Large intestine (tissue), 12 donors: ENCODE results near the gene DQX1. TPM values are rescaled to one million over a fixed set of nuclear protein-coding genes. Genes with fewer than 3 reads are reported as not detected.

Experiments
- DNase-seq, 2 donors: peaks; one replicate each; pipeline versions ENCODE4 v3.0.0 to v3.0.0-alpha.2; 2013
- H3K27ac ChIP-seq: one replicate; pipeline ENCODE4 v1.5.1; 2013; ENCODE audit warnings: low read length
- H3K27me3 ChIP-seq: 2 replicates; pipeline ENCODE4 v1.6.1; 2013; ENCODE audit warnings: low read length; ENCODE audit not compliant: control insufficient read depth, insufficient read depth
- H3K36me3 ChIP-seq: 2 replicates; pipeline ENCODE4 v1.6.1; 2013; ENCODE audit warnings: low read length; ENCODE audit not compliant: control insufficient read depth, insufficient read depth
- H3K4me1 ChIP-seq: one replicate; pipeline ENCODE4 v1.6.1; 2013; ENCODE audit warnings: low read length; ENCODE audit not compliant: control insufficient read depth, insufficient read depth
- H3K4me3 ChIP-seq: one replicate; pipeline ENCODE4 v1.5.1; 2013; ENCODE audit warnings: low read length
- H3K9me3 ChIP-seq: one replicate; pipeline ENCODE4 v1.6.1; 2013; ENCODE audit warnings: mild to moderate bottlenecking, low read depth, low read length, moderate library complexity; ENCODE audit not compliant: control insufficient read depth
- WGBS: methylation state at CpG from one replicate; pipeline ENCODE4 v1.1.5; 2013; ENCODE audit warnings: low lambda C conversion rate; ENCODE audit not compliant: insufficient coverage; 5-methylcytosine and 5-hydroxymethylcytosine counted together
- long read RNA-seq, 11 donors: transcript quantifications; one replicate each; lab custom pipeline, GENCODE V29; 2026
- polyA plus RNA-seq: library from polyadenylated mRNA; unstranded; fragments of 120-200 nt; gene quantifications from one replicate; pipeline ENCODE4 v1.2.1, GENCODE V29; 2013

The DQX1 gene
- polyA plus RNA-seq, result 12.9 TPM
- long read RNA-seq, donor 1, result 0 reads
- long read RNA-seq, donor 2, partial matches to known transcripts, result 0 of 2 reads
- long read RNA-seq, donor 2, other reads (novel, unspliced or antisense), result 0 of 2 reads
- long read RNA-seq, donor 3, result 0 reads
- long read RNA-seq, donor 4, result 0 reads
- long read RNA-seq, donor 5, partial matches to known transcripts, result 0 of 1 reads
- long read RNA-seq, donor 5, other reads (novel, unspliced or antisense), result 0 of 1 reads
- long read RNA-seq, donor 6, result 0 reads
- long read RNA-seq, donor 7, result 0 reads
- long read RNA-seq, donor 8, result 0 reads
- long read RNA-seq, donor 9, partial matches to known transcripts, result 0 of 1 reads
- long read RNA-seq, donor 9, other reads (novel, unspliced or antisense), result 0 of 1 reads
- long read RNA-seq, donor 10, partial matches to known transcripts, result 0 of 2 reads
- long read RNA-seq, donor 10, other reads (novel, unspliced or antisense), result 0 of 2 reads
- long read RNA-seq, donor 11, result 0 reads

GRCh38 chr2:74525717-74526648, at the start of gene DQX1:
DQX1 (minus strand) TSS chr2:74526231; CDS start chr2:74525729, 502 bp downstream.
- H3K27ac ChIP-seq, result peak within 1 kb of the TSS; percentile 20
- H3K27me3 ChIP-seq, result no peaks in the 10 kb centered on the region
- WGBS, result no CpG with 5 or more reads among the region's 11 CpGs
- peak within 1 kb of the TSS; percentile 8 for H3K4me3 ChIP-seq
- H3K4me1 ChIP-seq, result peaks cover 12% of the 10 kb centered on the region
- peaks cover 22% of the 10 kb centered on the region for H3K36me3 ChIP-seq
- peak; percentile 79 to 88 for DNase-seq
- H3K9me3 ChIP-seq, result no peaks in the 10 kb centered on the region

GRCh38 chr2:74575320-74575719, 49.3 kb upstream of the DQX1 start:
- Histone ChIP-seq H3K27me3 (peaks cover 3% of the 10 kb centered on the region), H3K9me3 (no peaks in the 10 kb centered on the region), H3K4me1 (no peaks in the 10 kb centered on the region), H3K27ac (no peak overlapping the region), H3K36me3 (no peaks in the 10 kb centered on the region), H3K4me3 (no peak overlapping the region)
- WGBS, result 80% methylated on average over 1 of the region's 4 CpGs
- DNase-seq, result no peak

GRCh38 chr2:74573747-74574562, 47.9 kb upstream of the DQX1 start:
- Histone ChIP-seq H3K4me1 (no peaks in the 10 kb centered on the region), H3K9me3 (no peaks in the 10 kb centered on the region), H3K27ac (no peak overlapping the region), H3K4me3 (no peak overlapping the region), H3K27me3 (peaks cover 3% of the 10 kb centered on the region), H3K36me3 (no peaks in the 10 kb centered on the region)
- 100% methylated on average over 2 of the region's 7 CpGs for WGBS
- no peak for DNase-seq

- Histone ChIP-seq H3K27me3 (peaks cover 12% of the 10 kb centered on the region), H3K36me3 (no peaks in the 10 kb centered on the region), H3K9me3 (no peaks in the 10 kb centered on the region), H3K4me1 (no peaks in the 10 kb centered on the region), H3K4me3 (no peak overlapping the region), H3K27ac (no peak overlapping the region)
- DNase-seq, result no peak
- no CpG with 5 or more reads among the region's 3 CpGs for WGBS
These were observed 46.3 kb upstream of the DQX1 start for GRCh38 chr2:74572178-74572925.

- H3K4me1 ChIP-seq, result no peaks in the 10 kb centered on the region
- DNase-seq, result no peak
- H3K9me3 ChIP-seq, result no peaks in the 10 kb centered on the region
- H3K27ac ChIP-seq, result no peak overlapping the region
- 100% methylated on average over 1 of the region's 1 CpG for WGBS
- peaks cover 14% of the 10 kb centered on the region for H3K27me3 ChIP-seq
- no peaks in the 10 kb centered on the region for H3K36me3 ChIP-seq
- H3K4me3 ChIP-seq, result no peak overlapping the region
These were observed 45.0 kb upstream of the DQX1 start for GRCh38 chr2:74571058-74571457.

GRCh38 chr2:74569686-74570085, 43.7 kb upstream of the DQX1 start:
- 40% methylated on average over 1 of the region's 1 CpG for WGBS
- DNase-seq, result no peak
- Histone ChIP-seq H3K36me3 (no peaks in the 10 kb centered on the region), H3K4me3 (no peak overlapping the region), H3K9me3 (no peaks in the 10 kb centered on the region), H3K4me1 (no peaks in the 10 kb centered on the region), H3K27ac (no peak overlapping the region), H3K27me3 (peaks cover 17% of the 10 kb centered on the region)

GRCh38 chr2:74567881-74568280, 41.9 kb upstream of the DQX1 start:
- no peak overlapping the region for H3K27ac ChIP-seq
- no peaks in the 10 kb centered on the region for H3K36me3 ChIP-seq
- DNase-seq, result no peak
- no peaks in the 10 kb centered on the region for H3K4me1 ChIP-seq
- H3K27me3 ChIP-seq, result peaks cover 32% of the 10 kb centered on the region
- WGBS, result no CpG with 5 or more reads among the region's 5 CpGs
- no peak overlapping the region for H3K4me3 ChIP-seq
- no peaks in the 10 kb centered on the region for H3K9me3 ChIP-seq

GRCh38 chr2:74566754-74567085, 40.7 kb upstream of the DQX1 start:
- no peaks in the 10 kb centered on the region for H3K9me3 ChIP-seq
- peaks cover 44% of the 10 kb centered on the region for H3K27me3 ChIP-seq
- H3K4me3 ChIP-seq, result no peak overlapping the region
- no peak for DNase-seq
- no peak overlapping the region for H3K27ac ChIP-seq
- H3K4me1 ChIP-seq, result no peaks in the 10 kb centered on the region
- no peaks in the 10 kb centered on the region for H3K36me3 ChIP-seq

- 50% methylated on average over 1 of the region's 7 CpGs for WGBS
- H3K36me3 ChIP-seq, result no peaks in the 10 kb centered on the region
- DNase-seq, result no peak
- no peak overlapping the region for H3K27ac ChIP-seq
- H3K9me3 ChIP-seq, result no peaks in the 10 kb centered on the region
- H3K27me3 ChIP-seq, result peaks cover 49% of the 10 kb centered on the region
- H3K4me1 ChIP-seq, result no peaks in the 10 kb centered on the region
- H3K4me3 ChIP-seq, result no peak overlapping the region
These were observed 40.2 kb upstream of the DQX1 start for GRCh38 chr2:74566076-74566753.
